Ishikawa (cell line): ENCODE results near the gene NRG3.

Experiments used
- CEBPB ChIP-seq: IDR thresholded peaks from 2 replicates; pipeline ENCODE4 v1.6.1; 2012
- CREB1 ChIP-seq: IDR thresholded peaks from 2 replicates; pipeline ENCODE4 v1.6.1; 2012; ENCODE audit warnings: low read depth
- EGR1 ChIP-seq: IDR thresholded peaks from 2 replicates; pipeline ENCODE4 v1.6.1; 2012
- EP300 ChIP-seq: IDR thresholded peaks from 2 replicates; pipeline ENCODE4 v1.6.1; 2012; ENCODE audit warnings: borderline replicate concordance
- FOXM1 ChIP-seq: IDR thresholded peaks from 2 replicates; pipeline ENCODE4 v1.6.1; 2012; ENCODE audit warnings: low read depth, borderline replicate concordance
- MAX ChIP-seq: IDR thresholded peaks from 2 replicates; pipeline ENCODE4 v1.6.1; 2012
- NFIC ChIP-seq: IDR thresholded peaks from 2 replicates; pipeline ENCODE4 v1.6.1; 2012
- RAD21 ChIP-seq: IDR thresholded peaks from 2 replicates; pipeline ENCODE4 v1.6.1; 2012; ENCODE audit warnings: low read depth
- REST ChIP-seq: IDR thresholded peaks from 2 replicates; pipeline ENCODE4 v1.6.1; 2012; ENCODE audit warnings: low read depth, mild to moderate bottlenecking
- TAF1 ChIP-seq: IDR thresholded peaks from 2 replicates; pipeline ENCODE4 v1.6.1; 2012; ENCODE audit warnings: low read depth, mild to moderate bottlenecking
- TCF12 ChIP-seq: IDR thresholded peaks from 2 replicates; pipeline ENCODE4 v1.6.1; 2012; ENCODE audit warnings: low read depth
- TEAD4 ChIP-seq: IDR thresholded peaks from 2 replicates; pipeline ENCODE4 v1.6.1; 2012
- USF1 ChIP-seq: IDR thresholded peaks from 2 replicates; pipeline ENCODE4 v1.6.1; 2012
- YY1 ChIP-seq: IDR thresholded peaks from 2 replicates; pipeline ENCODE4 v1.6.1; 2012; ENCODE audit warnings: low read depth
- ZBTB7A ChIP-seq: IDR thresholded peaks from 2 replicates; pipeline ENCODE4 v1.6.1; 2012; ENCODE audit warnings: low read depth

The NRG3 gene

GRCh38 chr10:82321724-82322123 is 446.7 kb downstream of the NRG3 start:
- TF ChIP-seq REST (no peak), EGR1 (no peak), MAX (no peak), TAF1 (no peak), ZBTB7A (no peak), TEAD4 (no peak), YY1 (no peak), USF1 (no peak), RAD21 (no peak), EP300 (no peak)

GRCh38 chr10:82331716-82332115 is 456.7 kb downstream of the NRG3 start:
- TF ChIP-seq REST: no peak
- TF ChIP-seq EGR1: no peak
- TF ChIP-seq CREB1: no peak
- TF ChIP-seq FOXM1: no peak
- TF ChIP-seq NFIC: no peak
- no peak for TF ChIP-seq TEAD4
- no peak for TF ChIP-seq EP300
- TF ChIP-seq RAD21: no peak
- TF ChIP-seq TCF12: no peak
- no peak for TF ChIP-seq USF1
- TF ChIP-seq ZBTB7A: no peak
- TF ChIP-seq YY1: no peak
- no peak for TF ChIP-seq TAF1
- TF ChIP-seq MAX: no peak
- TF ChIP-seq CEBPB: no peak

- TF ChIP-seq MAX (no peak), NFIC (no peak), TAF1 (no peak), YY1 (no peak), RAD21 (no peak), REST (no peak), EP300 (no peak), USF1 (no peak), CEBPB (no peak), ZBTB7A (no peak), TCF12 (no peak), CREB1 (no peak), FOXM1 (no peak), TEAD4 (no peak), EGR1 (no peak)
These were observed 460.8 kb downstream of the NRG3 start for GRCh38 chr10:82335831-82336230.

GRCh38 chr10:82340166-82340565 is 465.2 kb downstream of the NRG3 start:
- TF ChIP-seq CEBPB (no peak), TCF12 (no peak), USF1 (no peak), EGR1 (no peak), TAF1 (no peak), FOXM1 (no peak), REST (no peak), RAD21 (no peak), MAX (no peak), CREB1 (no peak), NFIC (no peak), TEAD4 (no peak), ZBTB7A (no peak), YY1 (no peak)
